ENCODE data around the gene PIP4K2C.

PIP4K2C gene

GRCh38 chr12:57603324-57603723 lies 12.3 kb downstream of the PIP4K2C start:
- Histone ChIP-seq H3K4me2 (ENCODE audit: low read length) (no peak overlapping the region), H3K4me1 (ENCODE audit: control insufficient read depth, low read depth, low read length) (peaks cover 8% of the 10 kb centered on the region), H3K9ac (ENCODE audit: low read length) (no peak overlapping the region), H3K56ac (ENCODE audit: low read length) (peak overlapping the region; percentile 36), H4K8ac (ENCODE audit: low read depth, low read length) (no peak overlapping the region), H3K27me3 (ENCODE audit: insufficient read depth, low read length, poor library complexity) (no peaks in the 10 kb centered on the region), H3K79me1 (ENCODE audit: low read length) (peaks cover 4% of the 10 kb centered on the region), H2BK120ac (ENCODE audit: low read depth, low read length) (no peak overlapping the region), H4K5ac (ENCODE audit: low read length) (no peak overlapping the region), H3K4ac (ENCODE audit: low read depth, low read length) (no peak overlapping the region), H3K18ac (ENCODE audit: low read length) (no peak overlapping the region), H3K36me3 (ENCODE audit: control insufficient read depth, insufficient read depth, low read length) (peaks cover 1% of the 10 kb centered on the region), H3K79me2 (ENCODE audit: control insufficient read depth, insufficient read depth, low read length) (no peaks in the 10 kb centered on the region), H2AK5ac (ENCODE audit: low read length) (no peak overlapping the region), H3K27ac (ENCODE audit: low read depth, low read length) (peak overlapping the region; percentile 18), H3K23ac (ENCODE audit: low read length) (no peak overlapping the region), H3K4me3 (ENCODE audit: low read length) (no peak overlapping the region), H2BK5ac (ENCODE audit: low read length) (no peak overlapping the region), H2BK15ac (replicated peaks; ENCODE audit: low read depth) (no peak overlapping the region)
- WGBS (ENCODE audit: extremely low coverage, insufficient coverage, low lambda C conversion rate): no CpG with 5 or more reads among the region's 2 CpGs
- DNase-seq: no peak

- no peak overlapping the region for H2BK5ac ChIP-seq (ENCODE audit: low read length)
- H3K4me2 ChIP-seq (ENCODE audit: low read length): peak overlapping the region; percentile 57
- peak overlapping the region; percentile 95 for H3K18ac ChIP-seq (ENCODE audit: low read length)
- peak overlapping the region; percentile 97 for H3K56ac ChIP-seq (ENCODE audit: low read length)
- no CpG with 5 or more reads among the region's 6 CpGs for WGBS (ENCODE audit: extremely low coverage, insufficient coverage, low lambda C conversion rate)
- H3K79me2 ChIP-seq (ENCODE audit: control insufficient read depth, insufficient read depth, low read length): no peaks in the 10 kb centered on the region
- H3K27me3 ChIP-seq (ENCODE audit: insufficient read depth, low read length, poor library complexity): no peaks in the 10 kb centered on the region
- H4K8ac ChIP-seq (ENCODE audit: low read depth, low read length): no peak overlapping the region
- peaks cover 9% of the 10 kb centered on the region for H3K4me1 ChIP-seq (ENCODE audit: control insufficient read depth, low read depth, low read length)
- H4K5ac ChIP-seq (ENCODE audit: low read length): peak overlapping the region; percentile 33
- no peak overlapping the region for H2BK15ac ChIP-seq (replicated peaks; ENCODE audit: low read depth)
- no peak overlapping the region for H3K23ac ChIP-seq (ENCODE audit: low read length)
- peaks cover 4% of the 10 kb centered on the region for H3K79me1 ChIP-seq (ENCODE audit: low read length)
- no peak overlapping the region for H2BK120ac ChIP-seq (ENCODE audit: low read depth, low read length)
- H3K4ac ChIP-seq (ENCODE audit: low read depth, low read length): peak overlapping the region; percentile 95
- peaks cover 1% of the 10 kb centered on the region for H3K36me3 ChIP-seq (ENCODE audit: control insufficient read depth, insufficient read depth, low read length)
- H3K27ac ChIP-seq (ENCODE audit: low read depth, low read length): peak overlapping the region; percentile 18
- H3K4me3 ChIP-seq (ENCODE audit: low read length): peak overlapping the region; percentile 85
- DNase-seq: peak; percentile 76
- H2AK5ac ChIP-seq (ENCODE audit: low read length): no peak overlapping the region
- peak overlapping the region; percentile 92 for H3K9ac ChIP-seq (ENCODE audit: low read length)
These were observed 12.9 kb downstream of the PIP4K2C start for GRCh38 chr12:57603815-57604453.

GRCh38 chr12:57604454-57604991 lies 13.5 kb downstream of the PIP4K2C start, which contains the start of gene DTX3:
TSS of gene DTX3 (plus strand) at chr12:57604824. CDS start at chr12:57606518, 1,694 bp downstream.
- Histone ChIP-seq H4K8ac (ENCODE audit: low read depth, low read length) (peak within 1 kb of the TSS; percentile 69), H2BK120ac (ENCODE audit: low read depth, low read length) (peak within 1 kb of the TSS; percentile 83), H4K5ac (ENCODE audit: low read length) (peak within 1 kb of the TSS; percentile 33), H3K36me3 (ENCODE audit: control insufficient read depth, insufficient read depth, low read length) (peaks cover 1% of the 10 kb centered on the region), H2BK15ac (replicated peaks; ENCODE audit: low read depth) (no peak within 1 kb of the TSS), H3K27me3 (ENCODE audit: insufficient read depth, low read length, poor library complexity) (no peaks in the 10 kb centered on the region), H3K4ac (ENCODE audit: low read depth, low read length) (peak within 1 kb of the TSS; percentile 95), H3K4me1 (ENCODE audit: control insufficient read depth, low read depth, low read length) (peaks cover 13% of the 10 kb centered on the region), H3K79me1 (ENCODE audit: low read length) (peaks cover 4% of the 10 kb centered on the region), H3K56ac (ENCODE audit: low read length) (peak within 1 kb of the TSS; percentile 97), H3K79me2 (ENCODE audit: control insufficient read depth, insufficient read depth, low read length) (no peaks in the 10 kb centered on the region), H3K9ac (ENCODE audit: low read length) (peak within 1 kb of the TSS; percentile 92), H3K23ac (ENCODE audit: low read length) (peak within 1 kb of the TSS; percentile 98), H3K4me3 (ENCODE audit: low read length) (peak within 1 kb of the TSS; percentile 85), H2BK5ac (ENCODE audit: low read length) (peak within 1 kb of the TSS; percentile 95), H2AK5ac (ENCODE audit: low read length) (peak within 1 kb of the TSS; percentile 56), H3K18ac (ENCODE audit: low read length) (peak within 1 kb of the TSS; percentile 95), H3K4me2 (ENCODE audit: low read length) (peak within 1 kb of the TSS; percentile 85), H3K27ac (ENCODE audit: low read depth, low read length) (peak within 1 kb of the TSS; percentile 18)
- WGBS (ENCODE audit: extremely low coverage, insufficient coverage, low lambda C conversion rate): no CpG with 5 or more reads among the region's 36 CpGs
- peak; percentile 53 for DNase-seq

- peaks cover 4% of the 10 kb centered on the region for H3K79me1 ChIP-seq (ENCODE audit: low read length)
- H4K5ac ChIP-seq (ENCODE audit: low read length): no peak overlapping the region
- no peak overlapping the region for H2BK15ac ChIP-seq (replicated peaks; ENCODE audit: low read depth)
- H3K4me2 ChIP-seq (ENCODE audit: low read length): peak overlapping the region; percentile 85
- H3K56ac ChIP-seq (ENCODE audit: low read length): peak overlapping the region; percentile 83
- no peaks in the 10 kb centered on the region for H3K79me2 ChIP-seq (ENCODE audit: control insufficient read depth, insufficient read depth, low read length)
- H3K4me3 ChIP-seq (ENCODE audit: low read length): peak overlapping the region; percentile 57
- H3K4ac ChIP-seq (ENCODE audit: low read depth, low read length): peak overlapping the region; percentile 95
- H2AK5ac ChIP-seq (ENCODE audit: low read length): peak overlapping the region; percentile 56
- no peak overlapping the region for H2BK5ac ChIP-seq (ENCODE audit: low read length)
- peak overlapping the region; percentile 95 for H3K18ac ChIP-seq (ENCODE audit: low read length)
- H3K4me1 ChIP-seq (ENCODE audit: control insufficient read depth, low read depth, low read length): peaks cover 13% of the 10 kb centered on the region
- peak overlapping the region; percentile 69 for H4K8ac ChIP-seq (ENCODE audit: low read depth, low read length)
- H3K9ac ChIP-seq (ENCODE audit: low read length): peak overlapping the region; percentile 78
- H3K27ac ChIP-seq (ENCODE audit: low read depth, low read length): no peak overlapping the region
- H3K23ac ChIP-seq (ENCODE audit: low read length): no peak overlapping the region
- H2BK120ac ChIP-seq (ENCODE audit: low read depth, low read length): peak overlapping the region; percentile 83
- WGBS (ENCODE audit: extremely low coverage, insufficient coverage, low lambda C conversion rate): no CpG with 5 or more reads among the region's 25 CpGs
- no peaks in the 10 kb centered on the region for H3K27me3 ChIP-seq (ENCODE audit: insufficient read depth, low read length, poor library complexity)
- peak; percentile 63 for DNase-seq
- H3K36me3 ChIP-seq (ENCODE audit: control insufficient read depth, insufficient read depth, low read length): peaks cover 1% of the 10 kb centered on the region
These were observed 14.2 kb downstream of the PIP4K2C start for GRCh38 chr12:57604992-57605810.

GRCh38 chr12:57605811-57606311 lies 14.9 kb downstream of the PIP4K2C start:
- H3K4me1 ChIP-seq (ENCODE audit: control insufficient read depth, low read depth, low read length): peaks cover 13% of the 10 kb centered on the region
- H2BK5ac ChIP-seq (ENCODE audit: low read length): no peak overlapping the region
- DNase-seq: no peak
- peaks cover 4% of the 10 kb centered on the region for H3K79me1 ChIP-seq (ENCODE audit: low read length)
- no peak overlapping the region for H2BK120ac ChIP-seq (ENCODE audit: low read depth, low read length)
- H3K36me3 ChIP-seq (ENCODE audit: control insufficient read depth, insufficient read depth, low read length): peaks cover 1% of the 10 kb centered on the region
- no peaks in the 10 kb centered on the region for H3K79me2 ChIP-seq (ENCODE audit: control insufficient read depth, insufficient read depth, low read length)
- H3K4me2 ChIP-seq (ENCODE audit: low read length): peak overlapping the region; percentile 85
- no peak overlapping the region for H4K5ac ChIP-seq (ENCODE audit: low read length)
- H3K27me3 ChIP-seq (ENCODE audit: insufficient read depth, low read length, poor library complexity): no peaks in the 10 kb centered on the region
- H3K27ac ChIP-seq (ENCODE audit: low read depth, low read length): no peak overlapping the region
- H3K18ac ChIP-seq (ENCODE audit: low read length): no peak overlapping the region
- no CpG with 5 or more reads among the region's 4 CpGs for WGBS (ENCODE audit: extremely low coverage, insufficient coverage, low lambda C conversion rate)
- peak overlapping the region; percentile 65 for H3K56ac ChIP-seq (ENCODE audit: low read length)
- H3K23ac ChIP-seq (ENCODE audit: low read length): no peak overlapping the region
- peak overlapping the region; percentile 18 for H3K9ac ChIP-seq (ENCODE audit: low read length)
- H3K4ac ChIP-seq (ENCODE audit: low read depth, low read length): no peak overlapping the region
- H2AK5ac ChIP-seq (ENCODE audit: low read length): peak overlapping the region; percentile 56
- H2BK15ac ChIP-seq (replicated peaks; ENCODE audit: low read depth): no peak overlapping the region
- no peak overlapping the region for H4K8ac ChIP-seq (ENCODE audit: low read depth, low read length)
- no peak overlapping the region for H3K4me3 ChIP-seq (ENCODE audit: low read length)

Measured in mesendoderm (in vitro differentiated cells).